ENCODE results near the gene MME.

MME gene

DNA sequence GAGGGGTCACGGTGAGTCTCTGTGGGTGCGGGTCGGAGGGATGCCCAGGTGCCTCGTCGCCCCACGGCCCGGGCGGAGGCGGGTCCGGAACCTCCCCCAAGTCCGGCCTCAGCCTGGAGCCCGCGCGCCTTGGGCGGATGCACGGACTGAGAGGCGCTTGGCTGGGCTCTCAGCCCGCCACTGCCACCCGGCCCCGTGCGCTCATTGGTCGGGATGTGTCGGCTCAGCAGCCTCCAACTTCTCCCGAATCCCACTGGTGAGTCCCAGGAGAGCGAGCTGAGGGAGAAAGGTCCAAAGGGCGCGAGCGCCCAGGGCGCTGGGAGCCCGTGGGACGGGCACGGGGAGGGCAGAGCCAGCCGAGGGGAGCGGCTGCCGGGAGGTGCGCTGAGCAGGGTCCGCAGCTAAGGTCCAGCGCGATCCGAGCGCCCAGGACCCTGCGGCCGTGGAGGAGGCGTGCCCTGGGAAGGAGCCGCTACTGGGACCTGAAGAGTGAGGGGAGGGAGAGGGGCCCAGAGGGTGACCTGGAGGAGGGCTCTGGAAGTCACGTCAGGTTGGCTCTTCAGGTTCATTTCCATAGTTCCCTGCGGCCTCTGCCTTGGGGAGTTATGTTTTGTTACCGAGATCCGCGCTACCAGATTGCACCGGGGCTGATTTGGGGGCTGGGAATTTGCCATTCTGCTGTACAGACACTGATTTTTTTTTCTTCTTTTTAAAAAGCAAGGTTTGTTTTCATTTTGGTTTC, at the start of gene MME:
Gene MME (plus strand): TSS at position 574 of the 742 bp plus-strand sequence. CDS start 3,849 bp downstream, outside the sequence.
- no peak for DNase-seq

- DNase-seq = no peak
These were observed 48.9 kb upstream of the MME start for GRCh38 chr3:155031186-155031585.

DNA sequence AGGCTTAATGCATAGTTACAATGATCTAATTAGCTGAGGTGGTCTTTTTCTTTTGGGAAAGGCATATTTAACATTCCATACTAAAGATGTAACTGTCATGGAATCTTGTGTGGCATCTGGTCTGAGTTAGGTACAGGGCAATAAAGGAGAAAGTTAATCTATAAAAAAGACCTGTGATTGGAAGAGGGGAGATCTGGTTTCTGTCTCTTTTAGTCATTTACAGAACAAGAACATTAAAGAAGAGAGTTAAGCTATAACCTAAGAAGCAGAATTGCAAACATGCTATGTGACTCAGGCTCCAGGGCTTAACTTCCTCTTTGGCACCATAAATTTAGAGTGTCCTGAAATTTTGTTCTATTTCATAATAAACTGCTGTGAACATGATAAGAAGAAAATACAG, 47.2 kb upstream of the MME start:
- no peak for DNase-seq

GRCh38 chr3:155034786-155035185, 45.3 kb upstream of the MME start:
- no peak for DNase-seq

DNA sequence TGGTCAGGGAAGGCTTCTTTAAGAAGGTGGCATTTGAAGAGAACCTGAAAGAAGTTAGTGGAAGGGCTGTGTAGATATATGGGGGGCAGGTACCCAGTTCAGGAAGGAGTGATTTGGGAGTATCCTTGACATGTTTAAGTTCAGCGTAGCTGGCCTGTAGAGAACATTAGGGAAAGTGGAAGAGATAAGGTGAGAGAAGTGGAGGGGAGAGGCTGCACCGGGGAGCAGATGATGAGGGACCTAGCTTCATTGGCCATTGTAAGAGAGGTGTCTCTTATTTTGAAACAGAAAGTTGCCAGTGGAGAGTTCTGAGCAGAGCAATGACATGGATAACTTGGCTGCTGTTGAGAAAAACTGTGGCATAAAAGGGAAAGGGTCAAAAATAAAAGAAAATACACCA, 44.6 kb upstream of the MME start:
- DNase-seq = no peak

- no peak for DNase-seq
These were observed 42.5 kb upstream of the MME start for GRCh38 chr3:155037508-155038202.

DNA sequence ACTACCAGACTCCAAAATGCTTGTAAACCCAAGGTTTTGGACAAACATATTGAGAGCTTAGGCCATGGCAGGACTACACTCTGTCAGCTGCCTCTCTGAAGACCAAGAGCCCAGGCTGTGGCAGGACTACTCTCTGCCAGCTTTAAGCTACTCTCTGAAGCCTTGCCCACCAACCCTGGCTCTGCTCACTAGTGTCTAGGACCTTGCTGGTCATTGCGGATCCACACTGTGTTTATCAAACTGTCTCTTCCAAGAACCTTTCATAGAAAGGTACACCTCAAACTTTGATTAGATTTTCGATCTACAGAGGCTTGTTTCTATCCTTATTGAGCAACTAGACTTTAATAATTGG, 41.9 kb upstream of the MME start:
- DNase-seq = no peak

- no peak for DNase-seq
These were observed 33.2 kb upstream of the MME start for GRCh38 chr3:155046935-155047334.

DNA sequence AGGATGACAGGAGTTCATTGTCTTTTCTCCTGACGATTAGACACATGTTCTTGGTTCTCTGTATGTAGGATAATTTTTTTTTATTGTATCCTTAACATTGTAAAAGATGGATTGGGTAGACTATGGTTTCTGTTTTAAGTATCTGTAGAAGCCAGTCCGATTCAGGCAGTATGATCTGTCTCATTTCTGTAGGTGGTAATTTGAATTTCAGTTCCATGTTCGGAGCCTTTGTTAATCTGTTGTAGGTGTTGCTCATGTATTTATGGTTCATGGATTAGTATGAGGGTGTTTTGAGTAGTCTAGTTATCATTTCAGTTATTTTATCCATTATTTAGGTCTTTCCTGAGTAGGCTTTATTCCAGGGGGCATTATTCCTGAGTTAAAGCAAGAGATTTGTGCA, 32.4 kb upstream of the MME start:
- no peak for DNase-seq

- DNase-seq = no peak
These were observed 30.2 kb upstream of the MME start for GRCh38 chr3:155049959-155050358.

- DNase-seq = no peak
These were observed 27.6 kb upstream of the MME start for GRCh38 chr3:155052470-155052869.

DNA sequence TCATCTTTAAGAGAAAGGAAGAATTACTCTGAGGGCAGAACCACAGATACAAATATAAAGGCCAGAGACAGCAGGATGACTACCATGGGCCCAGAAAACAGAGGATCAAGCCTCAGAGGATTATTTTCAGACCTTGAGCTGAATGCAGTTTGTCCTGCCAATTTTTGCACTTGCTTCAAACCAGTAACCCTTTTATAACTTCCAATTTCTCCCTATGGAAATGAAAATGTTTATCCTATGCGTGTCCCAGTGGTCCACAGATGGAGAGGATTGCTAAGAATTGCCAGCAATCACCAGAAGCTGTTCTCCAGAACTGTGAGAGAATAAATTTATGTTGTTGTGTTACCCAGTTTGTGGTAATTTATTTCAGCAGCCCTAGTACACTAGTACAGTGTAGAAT, 26.4 kb upstream of the MME start:
- no peak for DNase-seq

DNA sequence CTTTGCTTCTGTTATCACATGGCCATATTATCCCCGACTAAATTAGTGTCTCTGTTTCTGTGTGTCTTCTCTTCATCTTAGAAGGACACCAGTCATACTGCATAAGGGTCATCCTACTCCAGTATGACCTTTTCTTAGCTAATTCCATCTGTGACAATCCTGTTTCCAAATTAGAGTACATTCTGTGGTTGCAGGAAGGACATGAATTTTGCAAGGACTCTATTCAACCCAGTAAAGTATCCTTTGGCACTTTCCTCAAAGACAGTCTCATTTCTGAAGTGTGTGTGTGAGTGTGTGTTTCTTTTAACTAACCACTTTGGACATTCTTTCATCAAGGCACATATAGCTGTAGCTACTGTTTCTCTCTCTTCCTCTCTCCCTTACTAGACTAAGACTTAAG, 15.2 kb upstream of the MME start:
- DNase-seq = no peak

- DNase-seq = no peak
These were observed 14.6 kb upstream of the MME start for GRCh38 chr3:155065537-155065936.

GRCh38 chr3:155069729-155070128, 10.4 kb upstream of the MME start:
- no peak for DNase-seq

DNA sequence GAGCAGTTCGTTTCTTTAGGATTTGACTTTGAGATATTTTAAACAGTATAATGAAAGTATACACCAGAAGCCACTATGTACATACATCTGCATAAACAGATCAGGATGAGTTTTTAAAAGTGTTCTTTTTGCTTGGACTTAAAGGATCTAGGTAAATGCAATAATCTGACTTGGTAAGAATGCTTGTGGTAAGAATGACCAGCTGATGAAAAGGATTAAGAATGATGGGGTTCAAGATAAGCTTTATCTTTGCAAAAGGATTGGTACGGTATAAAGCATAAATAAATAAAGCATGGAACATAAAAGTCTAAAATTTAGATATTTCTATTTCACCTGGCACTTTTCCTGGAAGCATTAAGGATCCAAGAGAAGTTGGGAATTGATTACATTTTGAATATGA, 9.8 kb upstream of the MME start:
- no peak for DNase-seq

- no peak for DNase-seq
These were observed 9.2 kb upstream of the MME start for GRCh38 chr3:155070932-155071387.

DNA sequence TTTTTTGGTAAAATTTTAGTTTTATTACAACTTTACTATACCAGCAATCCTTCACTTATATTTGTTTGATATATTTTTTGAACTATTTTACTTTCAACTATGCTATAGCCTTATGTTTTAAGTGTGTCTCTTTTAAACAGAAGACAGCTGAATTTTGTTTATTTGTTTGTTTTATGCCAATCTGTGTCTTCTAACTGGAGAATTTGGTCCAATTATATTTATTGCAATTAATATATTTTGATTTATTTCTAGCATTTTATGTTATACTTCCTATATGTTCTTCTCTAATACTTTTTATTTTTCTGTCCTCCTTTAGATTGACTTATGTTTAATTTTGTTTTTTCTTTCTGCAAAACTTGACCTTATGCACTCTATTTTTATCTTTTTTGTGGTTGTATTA, 4.9 kb upstream of the MME start:
- DNase-seq = no peak

GRCh38 chr3:155076888-155077287, 3.2 kb upstream of the MME start:
- DNase-seq = no peak

- no peak for DNase-seq
These were observed 1.2 kb upstream of the MME start for GRCh38 chr3:155078711-155079467.

- DNase-seq = no peak
These were observed 712 bp upstream of the MME start for GRCh38 chr3:155079468-155079745.

- DNase-seq = no peak
These were observed 573 bp downstream of the MME start for GRCh38 chr3:155080692-155081091.

GRCh38 chr3:155083313-155083905, 3.3 kb downstream of the MME start:
- DNase-seq = no peak

DNA sequence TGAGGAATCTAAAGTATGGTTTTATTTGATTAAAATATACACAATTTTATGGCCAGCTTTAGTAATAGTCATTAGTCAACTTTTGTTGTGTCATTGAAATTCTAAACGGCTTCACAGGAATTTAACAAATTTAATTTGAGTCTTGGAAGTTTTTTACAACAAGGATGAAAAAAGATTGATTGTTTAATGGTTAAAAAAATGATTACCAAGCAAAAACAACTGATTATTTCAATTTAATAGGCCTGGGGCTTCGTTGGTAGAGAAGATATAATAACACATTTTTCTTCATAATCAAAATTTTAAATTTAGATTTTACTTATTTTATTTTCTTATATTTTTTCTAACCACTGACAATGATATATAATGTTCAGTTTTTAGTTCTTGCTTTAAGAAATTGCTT, 4.4 kb downstream of the MME start:
- DNase-seq = no peak

Measured in activated effector memory CD4-positive, alpha-beta T cell treated with anti-CD3 and anti-CD28 coated beads, Interleukin-2, amount 50 U/mL, for 16 hours (primary cell).